Breast epithelium (tissue), 4 donors: Measurements from ENCODE around the gene HNRNPA1. TPM values are rescaled to one million over a fixed set of nuclear protein-coding genes. Genes with fewer than 3 reads are reported as not detected.

ENCODE experiments used
- DNase-seq, 2 donors: peaks; one replicate each; pipeline ENCODE4 v3.0.0-alpha.2; 2019; ENCODE audit warnings: low spot score in 2 of 2
- H3K27ac ChIP-seq, 2 donors: fragments of 200-600 bp; sonication (generic) in 1 of 2; one replicate each; pipeline ENCODE4 v1.5.1; 2016 to 2019; ENCODE audit warnings: mild to moderate bottlenecking in 1 of 2
- H3K27me3 ChIP-seq, 2 donors: fragments of 200-600 bp; sonication (generic) in 1 of 2; one replicate each; pipeline versions ENCODE4 v1.5.1 to v1.6.0; 2017 to 2019; ENCODE audit warnings: control low read depth in 1 of 2, mild to moderate bottlenecking in 1 of 2
- H3K36me3 ChIP-seq: fragments of 200-600 bp; one replicate; pipeline ENCODE4 v1.5.1; 2019
- H3K4me1 ChIP-seq, 2 donors: fragments of 200-600 bp; sonication (generic); one replicate each; pipeline ENCODE4 v1.5.1; 2016 to 2019; ENCODE audit warnings: control low read depth in 1 of 2
- H3K4me3 ChIP-seq, 3 donors: fragments of 200-600 bp; sonication (generic); 1 replicate in 2 of 3; 2 replicates in 1 of 3; pipeline ENCODE4 v1.5.1; 2016 to 2019; ENCODE audit warnings: mild to moderate bottlenecking in 3 of 3, moderate library complexity in 2 of 3
- H3K9me3 ChIP-seq, 2 donors: fragments of 200-600 bp; sonication (generic) in 1 of 2; one replicate each; pipeline ENCODE4 v1.5.1; 2016 to 2019; ENCODE audit warnings: control low read depth in 1 of 2
- POLR2A ChIP-seq: fragments of 450-650 bp; IDR thresholded peaks from one replicate; pipeline ENCODE4 v1.6.1; 2016; ENCODE audit warnings: antibody characterized with exemption, mild to moderate bottlenecking, moderate library complexity
- POLR2AphosphoS5 ChIP-seq, 3 donors: sonication (generic); formaldehyde crosslinking; IDR thresholded peaks; one replicate each; pipeline ENCODE4 v1.6.1; 2017; ENCODE audit warnings: antibody characterized with exemption in 3 of 3
- intact Hi-C: fragments of 100-400 bp; cut with DNase I; formaldehyde crosslinking; loops from one replicate; pipeline ENCODE4 v1.15.1; 2023; ENCODE audit warnings: low total_unique reads
- total RNA-seq, 3 donors: library from RNA; depleted of rRNA; stranded (reverse); fragments of >200 nt; gene quantifications; one replicate each; pipeline ENCODE4 v1.1.0, GENCODE V29; 2016
- TF ChIP-seq, protein P1 (sequence below), 3 donors: fragments of 450-650 bp; IDR thresholded peaks; one replicate each; pipeline ENCODE4 v1.5.1; 2016 to 2017; ENCODE audit warnings: antibody characterized with exemption in 3 of 3, mild to moderate bottlenecking in 3 of 3, moderate library complexity in 3 of 3

Gene HNRNPA1
- total RNA-seq, 3 donors from 2014 or later = 387 to 571 (median 477) TPM

DNA sequence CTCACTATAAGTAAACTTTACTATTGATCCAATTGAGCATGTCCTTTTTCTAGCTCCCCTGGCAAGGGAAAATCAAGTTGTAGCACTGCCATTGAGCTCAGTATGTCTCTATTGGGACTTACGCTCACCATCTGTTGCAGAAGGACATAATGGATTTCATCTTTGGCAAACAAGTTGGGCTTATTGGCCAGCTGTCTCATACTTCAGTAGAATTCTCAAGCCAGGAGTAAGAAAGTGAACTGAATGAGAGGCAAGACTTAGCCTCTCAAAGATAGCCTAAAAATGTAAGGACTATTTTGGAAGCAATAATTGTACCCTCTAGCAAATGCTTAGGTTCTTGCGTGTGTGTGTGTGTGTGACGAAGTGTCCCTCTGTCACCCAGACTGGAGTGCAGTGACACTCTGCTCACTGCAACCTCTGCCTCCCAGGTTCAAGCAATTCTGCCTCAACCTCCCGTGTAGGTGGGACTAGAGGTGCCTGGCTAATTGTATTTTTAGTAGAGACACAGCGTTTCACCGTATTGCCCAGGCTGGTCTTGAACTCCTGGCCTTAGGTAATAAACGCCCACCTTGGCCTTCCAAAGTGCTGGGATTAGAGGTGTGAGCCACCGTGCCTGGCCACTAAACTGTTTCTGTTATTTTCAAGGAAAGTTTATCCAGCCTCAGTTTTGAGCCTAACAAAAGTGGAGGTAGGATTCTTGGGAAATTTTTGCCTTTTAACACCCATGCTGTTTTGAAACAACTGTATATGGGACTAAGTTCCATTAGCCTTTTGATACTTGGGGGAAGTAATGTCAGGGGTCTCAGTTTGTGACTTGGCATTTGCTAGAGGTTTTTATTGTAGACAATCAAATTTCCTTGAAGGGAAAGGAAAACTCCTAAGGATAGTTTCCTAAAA lies 7.0 kb downstream of the HNRNPA1 start:
- intact Hi-C loops = loop anchor here (10.0 kb wide), 1 partner anchor 77 kb away; the partner anchor contains the start of gene GPR84

DNA sequence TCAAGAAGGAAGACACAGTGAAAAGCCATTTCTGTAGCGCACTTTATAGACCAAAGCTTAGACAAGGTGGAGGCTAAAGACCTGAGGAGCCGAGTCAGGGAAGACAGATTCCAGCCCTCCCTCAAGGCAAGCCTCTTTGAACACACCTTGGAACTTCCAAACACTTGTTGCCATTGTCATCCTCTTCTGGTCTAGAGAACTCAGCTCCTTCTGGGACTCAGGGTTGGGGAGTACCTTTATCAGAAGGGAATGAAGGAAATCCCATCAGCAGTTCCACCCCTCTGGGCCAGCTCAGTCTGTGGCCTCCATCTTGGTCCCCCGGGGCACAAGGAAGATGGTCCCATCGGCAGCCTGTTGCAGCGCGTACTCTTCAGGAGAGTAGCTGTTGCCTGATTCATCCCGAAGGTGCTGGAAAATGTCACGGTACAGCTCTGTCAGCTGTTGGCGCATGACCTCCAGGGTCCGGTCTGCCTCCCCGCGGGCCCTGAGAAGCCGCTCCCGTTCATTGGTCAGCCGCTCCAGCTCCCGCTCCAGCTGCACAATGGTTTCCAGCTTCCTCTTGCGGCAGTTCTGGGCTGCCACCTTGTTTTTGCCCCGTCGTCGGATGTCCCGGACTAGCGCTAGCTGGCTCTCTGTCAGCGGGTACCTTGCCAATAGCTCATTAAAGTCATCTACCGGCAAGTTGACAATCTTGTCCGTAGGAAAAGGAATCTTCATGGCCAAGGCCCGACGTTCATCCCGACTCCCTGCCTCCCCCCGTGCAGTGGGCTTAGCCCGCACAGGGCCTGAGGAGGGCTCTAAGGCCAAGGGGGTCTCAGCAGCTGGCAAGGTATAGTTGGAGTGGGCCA lies 11.8 kb downstream of the HNRNPA1 start:
- Histone ChIP-seq H3K4me3 (no peak overlapping the region), H3K4me1 (no peaks in the 10 kb centered on the region), H3K27ac (no peak overlapping the region), H3K27me3 (no peaks in the 10 kb centered on the region), H3K36me3 (no peaks in the 10 kb centered on the region), H3K9me3 (no peaks in the 10 kb centered on the region)
- TF ChIP-seq POLR2AphosphoS5 (IDR thresholded peaks at IDR 0.05) = no peak
- DNase-seq = no peak
- intact Hi-C loops = no loop called here

More for the DNA sequence above, 7.0 kb downstream of the HNRNPA1 start:
- Histone ChIP-seq H3K9me3 (no peaks in the 10 kb centered on the region), H3K4me3 (no peak overlapping the region), H3K27ac (no peak overlapping the region), H3K36me3 (no peaks in the 10 kb centered on the region), H3K4me1 (peaks cover 3 to 17% of the 10 kb centered on the region in 2 donors), H3K27me3 (no peaks in the 10 kb centered on the region)
- no peak for DNase-seq
- no peak for TF ChIP-seq POLR2AphosphoS5 (IDR thresholded peaks at IDR 0.05)

DNA sequence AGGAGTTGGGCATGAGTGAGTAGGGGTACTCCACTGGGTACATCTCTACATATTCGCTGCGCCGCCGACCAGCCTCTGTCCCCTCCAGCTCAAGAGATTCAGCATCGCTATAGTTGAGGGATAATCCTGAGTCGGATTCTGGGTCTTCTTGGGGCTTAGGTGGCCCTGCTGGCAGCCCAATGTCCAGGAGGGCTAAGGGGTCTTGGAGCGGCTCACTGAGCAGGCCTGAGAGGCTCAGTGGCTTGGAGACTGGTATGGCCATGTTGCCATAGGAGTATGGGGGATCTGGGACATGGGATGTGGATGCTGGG lies 12.4 kb downstream of the HNRNPA1 start:
- no peaks in the 10 kb centered on the region for H3K9me3 ChIP-seq
- no peaks in the 10 kb centered on the region for H3K36me3 ChIP-seq
- H3K27ac ChIP-seq = no peak overlapping the region
- no peaks in the 10 kb centered on the region for H3K27me3 ChIP-seq
- no peak for TF ChIP-seq POLR2A
- TF ChIP-seq, protein P1, sequence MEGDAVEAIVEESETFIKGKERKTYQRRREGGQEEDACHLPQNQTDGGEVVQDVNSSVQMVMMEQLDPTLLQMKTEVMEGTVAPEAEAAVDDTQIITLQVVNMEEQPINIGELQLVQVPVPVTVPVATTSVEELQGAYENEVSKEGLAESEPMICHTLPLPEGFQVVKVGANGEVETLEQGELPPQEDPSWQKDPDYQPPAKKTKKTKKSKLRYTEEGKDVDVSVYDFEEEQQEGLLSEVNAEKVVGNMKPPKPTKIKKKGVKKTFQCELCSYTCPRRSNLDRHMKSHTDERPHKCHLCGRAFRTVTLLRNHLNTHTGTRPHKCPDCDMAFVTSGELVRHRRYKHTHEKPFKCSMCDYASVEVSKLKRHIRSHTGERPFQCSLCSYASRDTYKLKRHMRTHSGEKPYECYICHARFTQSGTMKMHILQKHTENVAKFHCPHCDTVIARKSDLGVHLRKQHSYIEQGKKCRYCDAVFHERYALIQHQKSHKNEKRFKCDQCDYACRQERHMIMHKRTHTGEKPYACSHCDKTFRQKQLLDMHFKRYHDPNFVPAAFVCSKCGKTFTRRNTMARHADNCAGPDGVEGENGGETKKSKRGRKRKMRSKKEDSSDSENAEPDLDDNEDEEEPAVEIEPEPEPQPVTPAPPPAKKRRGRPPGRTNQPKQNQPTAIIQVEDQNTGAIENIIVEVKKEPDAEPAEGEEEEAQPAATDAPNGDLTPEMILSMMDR (IDR thresholded peaks at IDR 0.05) = no peak
- TF ChIP-seq POLR2AphosphoS5 (IDR thresholded peaks at IDR 0.05) = no peak
- H3K4me1 ChIP-seq = no peaks in the 10 kb centered on the region
- intact Hi-C loops = no loop called here
- no peak overlapping the region for H3K4me3 ChIP-seq
- DNase-seq = no peak

DNA sequence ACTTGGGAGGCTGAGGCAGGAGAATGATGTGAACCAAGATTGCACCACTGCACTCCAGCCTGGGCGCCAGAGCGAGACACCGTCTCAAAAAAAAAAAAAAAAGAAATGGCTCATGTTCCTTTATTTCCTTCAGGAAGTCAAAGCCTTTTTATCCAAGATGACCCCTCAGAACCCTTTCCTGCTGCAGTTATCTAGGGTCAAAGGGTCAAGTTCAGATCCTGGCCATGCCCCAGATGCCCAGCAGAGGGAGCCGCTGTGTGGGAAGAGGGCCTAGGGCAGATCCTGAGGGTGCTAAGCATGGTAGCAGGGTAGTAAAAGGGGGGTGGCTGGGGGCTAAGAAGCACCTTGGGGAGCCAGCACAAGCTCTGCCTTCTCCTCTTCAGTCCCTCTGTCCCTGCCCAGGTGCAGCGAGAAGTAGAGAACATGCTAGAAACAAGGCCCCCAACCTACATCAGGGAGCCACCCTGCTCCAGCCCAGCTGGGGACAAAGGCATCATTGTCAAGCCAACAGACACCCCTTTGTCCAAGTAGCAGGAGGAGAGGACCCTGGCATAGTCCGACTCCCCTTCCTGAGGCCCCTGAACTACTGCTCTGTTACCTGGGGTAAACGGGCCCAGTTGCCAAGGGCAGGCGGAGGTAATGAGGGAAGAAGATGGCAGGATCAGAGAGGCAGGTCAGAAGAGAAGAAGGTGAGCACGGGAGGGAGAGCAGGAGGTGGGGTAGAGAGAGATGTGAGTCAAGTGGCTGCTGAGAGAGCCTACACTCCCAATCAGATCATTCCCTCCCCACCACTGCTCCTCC lies 13.8 kb downstream of the HNRNPA1 start:
- Histone ChIP-seq H3K36me3 (no peaks in the 10 kb centered on the region), H3K9me3 (no peaks in the 10 kb centered on the region), H3K27ac (no peak overlapping the region), H3K4me1 (no peaks in the 10 kb centered on the region), H3K27me3 (no peaks in the 10 kb centered on the region), H3K4me3 (no peak overlapping the region)
- TF ChIP-seq, protein P1 (IDR thresholded peaks at IDR 0.05) = peak; percentile 46 to 64 (median 52)
- no peak for TF ChIP-seq POLR2AphosphoS5 (IDR thresholded peaks at IDR 0.05)
- intact Hi-C loops = no loop called here
- no peak for DNase-seq

DNA sequence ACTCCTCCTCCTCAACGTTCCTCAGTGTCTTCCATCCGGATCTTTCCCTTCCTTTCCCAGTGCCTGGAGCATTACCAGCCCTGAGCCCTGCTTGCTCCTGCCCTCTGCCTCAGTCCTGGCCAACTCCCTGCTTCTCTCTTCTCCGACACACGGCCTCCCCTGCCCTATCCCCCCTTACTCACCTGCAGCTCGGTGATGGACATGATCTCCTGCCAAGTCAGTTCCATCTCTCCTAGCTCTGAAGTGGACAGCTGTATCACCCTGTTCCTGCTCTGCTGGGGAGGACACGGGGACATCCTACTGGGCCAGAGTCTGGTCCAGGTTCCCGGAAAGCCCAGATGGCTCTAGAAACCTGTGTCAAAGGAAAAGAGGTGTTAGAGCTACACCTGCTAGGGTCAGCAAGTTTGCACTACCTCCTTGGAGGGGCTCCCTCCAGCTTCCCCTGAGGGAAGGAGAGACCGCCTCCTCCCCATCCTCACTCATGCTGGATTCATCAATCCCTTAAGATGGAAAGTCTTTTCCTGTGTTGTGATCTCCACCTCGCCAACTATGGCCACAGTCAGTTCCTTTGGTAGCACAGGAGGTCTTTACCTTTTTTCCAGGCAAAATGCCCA lies 14.5 kb downstream of the HNRNPA1 start:
- no peaks in the 10 kb centered on the region for H3K36me3 ChIP-seq
- H3K4me3 ChIP-seq = no peak overlapping the region
- no peak overlapping the region for H3K27ac ChIP-seq
- no peak for TF ChIP-seq POLR2A
- no peak for TF ChIP-seq POLR2AphosphoS5 (IDR thresholded peaks at IDR 0.05)
- TF ChIP-seq, protein P1 (IDR thresholded peaks at IDR 0.05) = no peak
- no peaks in the 10 kb centered on the region for H3K9me3 ChIP-seq
- intact Hi-C loops = no loop called here
- H3K4me1 ChIP-seq = no peaks in the 10 kb centered on the region
- no peak for DNase-seq
- H3K27me3 ChIP-seq = no peaks in the 10 kb centered on the region
